SK-N-SH treated with all-trans-retinoic acid at 6 μM for 48 hours (cell line): ENCODE results near the gene SPATA3.
"Not testable (repeated sequence)": the region's sequence is repeated elsewhere in the genome, so short reads cannot be mapped to it uniquely, and the experiment has no call there.

Experiments
- ATAC-seq: fragments of 200-7000 bp; cut with Tn5 transposase; 3 replicates; pipeline ENCODE4 v1.9.1; 2020; ENCODE audit warnings: mild to moderate bottlenecking, moderate library complexity
- ARNTL ChIP-seq: fragments of 450-650 bp; formaldehyde crosslinking; IDR thresholded peaks from 2 replicates; pipeline ENCODE4 v1.5.0; 2020; ENCODE audit warnings: low read depth, mild to moderate bottlenecking, moderate library complexity, borderline replicate concordance
- BACH2 ChIP-seq: fragments of 250-450 bp; sonication (Bioruptor Pico); IDR thresholded peaks from 2 replicates; pipeline ENCODE4 v1.9.0; 2021; ENCODE audit warnings: mild to moderate bottlenecking, borderline replicate concordance
- CREB5 ChIP-seq: fragments of 250-450 bp; sonication (Bioruptor Pico); IDR thresholded peaks from 2 replicates; pipeline ENCODE4 v1.5.1; 2020; ENCODE audit warnings: low read depth, mild to moderate bottlenecking, moderate library complexity
- CSDC2 ChIP-seq: fragments of 250-450 bp; sonication (Bioruptor Pico); IDR thresholded peaks from 2 replicates; pipeline ENCODE4 v1.5.0; 2020; ENCODE audit warnings: mild to moderate bottlenecking, moderate library complexity
- ESRRG ChIP-seq: fragments of 250-450 bp; sonication (Bioruptor Pico); IDR thresholded peaks from 2 replicates; pipeline ENCODE4 v1.6.1; 2021; ENCODE audit warnings: mild to moderate bottlenecking
- GLIS3 ChIP-seq: fragments of 250-450 bp; sonication (Bioruptor Pico); IDR thresholded peaks from 2 replicates; pipeline ENCODE4 v1.5.0; 2020; ENCODE audit warnings: mild to moderate bottlenecking, moderate library complexity
- ISL1 ChIP-seq: fragments of 250-450 bp; sonication (Bioruptor Pico); IDR thresholded peaks from 2 replicates; pipeline ENCODE4 v2.1.2; 2022; ENCODE audit warnings: mild to moderate bottlenecking, moderate library complexity
- OSR1 ChIP-seq: fragments of 250-450 bp; sonication (Bioruptor Pico); IDR thresholded peaks from 2 replicates; pipeline ENCODE4 v1.8.0; 2022; ENCODE audit warnings: moderate library complexity, mild to moderate bottlenecking, inconsistent platforms
- POU6F1 ChIP-seq: fragments of 250-450 bp; sonication (Bioruptor Pico); IDR thresholded peaks from 2 replicates; pipeline ENCODE4 v1.8.0; 2021; ENCODE audit warnings: low read depth, mild to moderate bottlenecking, moderate library complexity, borderline replicate concordance
- PPARA ChIP-seq: fragments of 250-450 bp; sonication (Bioruptor Pico); IDR thresholded peaks from 2 replicates; pipeline ENCODE4 v1.5.0; 2020; ENCODE audit warnings: mild to moderate bottlenecking, borderline replicate concordance
- RARB ChIP-seq: fragments of 250-450 bp; sonication (Bioruptor Pico); IDR thresholded peaks from 2 replicates; pipeline ENCODE4 v1.8.0; 2021; ENCODE audit warnings: mild to moderate bottlenecking, moderate library complexity
- SNAI2 ChIP-seq: fragments of 250-450 bp; sonication (Bioruptor Pico); IDR thresholded peaks from 2 replicates; pipeline ENCODE4 v1.5.0; 2020; ENCODE audit warnings: mild to moderate bottlenecking, moderate library complexity
- TCF4 ChIP-seq: fragments of 250-450 bp; sonication (Bioruptor Pico); IDR thresholded peaks from 2 replicates; pipeline ENCODE4 v1.8.0; 2021; ENCODE audit warnings: mild to moderate bottlenecking, moderate library complexity, borderline replicate concordance
- TOX ChIP-seq: fragments of 250-450 bp; sonication (Bioruptor Pico); IDR thresholded peaks from 2 replicates; pipeline ENCODE4 v1.8.0; 2021; ENCODE audit warnings: mild to moderate bottlenecking, moderate library complexity, borderline replicate concordance
- TSHZ2 ChIP-seq: fragments of 250-450 bp; sonication (Bioruptor Pico); IDR thresholded peaks from 2 replicates; pipeline ENCODE4 v1.5.0; 2020; ENCODE audit warnings: mild to moderate bottlenecking, moderate library complexity
- ZFP3 ChIP-seq: fragments of 250-450 bp; sonication (Bioruptor Pico); IDR thresholded peaks from 2 replicates; pipeline ENCODE4 v1.5.0; 2020; ENCODE audit warnings: mild to moderate bottlenecking, moderate library complexity
- ZNF565 ChIP-seq: fragments of 450-650 bp; formaldehyde crosslinking; conservative IDR thresholded peaks from 2 replicates; pipeline ENCODE4 v1.5.0; 2020; ENCODE audit warnings: low read depth, mild to moderate bottlenecking, moderate library complexity

SPATA3 gene

GRCh38 chr2:231016566-231017230 is 20.8 kb downstream of the SPATA3 start (continued):
- TF ChIP-seq POU6F1 (CRISPR knock-in tag) (no peak), SNAI2 (CRISPR knock-in tag) (no peak), TOX (CRISPR knock-in tag) (no peak), CREB5 (CRISPR knock-in tag) (no peak)

GRCh38 chr2:231017231-231017598 is 21.3 kb downstream of the SPATA3 start:
- no peak for ATAC-seq
- TF ChIP-seq ISL1 (CRISPR knock-in tag) (no peak), TOX (CRISPR knock-in tag) (no peak), BACH2 (CRISPR knock-in tag) (no peak), ESRRG (no peak), GLIS3 (CRISPR knock-in tag) (no peak), PPARA (CRISPR knock-in tag) (no peak), OSR1 (CRISPR knock-in tag) (no peak), CSDC2 (no peak), TSHZ2 (no peak), TCF4 (no peak), ZNF565 (CRISPR knock-in tag) (no peak)

- ATAC-seq = no peak
- no peak for TF ChIP-seq TSHZ2
- TF ChIP-seq ARNTL = no peak
- TF ChIP-seq BACH2 (CRISPR knock-in tag) = no peak
- TF ChIP-seq ESRRG = no peak
Measured at GRCh38 chr2:231018184-231018583, 22.3 kb downstream of the SPATA3 start.

GRCh38 chr2:231025059-231025458 is 29.1 kb downstream of the SPATA3 start:
- ATAC-seq = not testable (repeated sequence)

GRCh38 chr2:231028889-231029288 is 33.0 kb downstream of the SPATA3 start:
- no peak for ATAC-seq
- TF ChIP-seq RARB (CRISPR knock-in tag) (no peak), ZFP3 (CRISPR knock-in tag) (no peak), ESRRG (no peak), CSDC2 (no peak), SNAI2 (CRISPR knock-in tag) (no peak), GLIS3 (CRISPR knock-in tag) (no peak), BACH2 (CRISPR knock-in tag) (no peak), ZNF565 (CRISPR knock-in tag) (no peak)
